Stimulated activated CD8-positive, alpha-beta memory T cell treated with anti-CD3 and anti-CD28 coated beads, Interleukin-15, amount 100 ng/mL, for 24 hours (primary cell): Measurements from ENCODE around the gene GABBR2.

Experiments
- DNase-seq: peaks from one replicate; pipeline ENCODE4 v3.0.0-alpha.2; 2020; ENCODE audit warnings: low read depth

Gene GABBR2

GRCh38 chr9:98569491-98569890 is 139.2 kb downstream of the GABBR2 start:
- DNase-seq, result no peak

- no peak for DNase-seq
These were observed 139.7 kb downstream of the GABBR2 start for GRCh38 chr9:98568909-98569469.

- no peak for DNase-seq
These were observed 140.4 kb downstream of the GABBR2 start for GRCh38 chr9:98568234-98568908.

- DNase-seq, result no peak
These were observed 141.0 kb downstream of the GABBR2 start for GRCh38 chr9:98567540-98568233.

- DNase-seq, result no peak
These were observed 143.3 kb downstream of the GABBR2 start for GRCh38 chr9:98565152-98566135.

GRCh38 chr9:98564714-98565113 is 144.0 kb downstream of the GABBR2 start:
- no peak for DNase-seq

GRCh38 chr9:98563988-98564387 is 144.7 kb downstream of the GABBR2 start:
- DNase-seq, result no peak

- no peak for DNase-seq
These were observed 145.4 kb downstream of the GABBR2 start for GRCh38 chr9:98563212-98563907.

- no peak for DNase-seq
These were observed 149.2 kb downstream of the GABBR2 start for GRCh38 chr9:98559561-98559960.

- DNase-seq, result no peak
These were observed 150.2 kb downstream of the GABBR2 start for GRCh38 chr9:98558575-98558974.

GRCh38 chr9:98556511-98556910 is 152.2 kb downstream of the GABBR2 start:
- DNase-seq, result no peak

GRCh38 chr9:98555651-98556465 is 152.9 kb downstream of the GABBR2 start:
- DNase-seq, result no peak

GRCh38 chr9:98554752-98555151 is 154.0 kb downstream of the GABBR2 start:
- DNase-seq, result no peak

GRCh38 chr9:98552331-98552730 is 156.4 kb downstream of the GABBR2 start:
- no peak for DNase-seq

GRCh38 chr9:98551511-98552286 is 157.0 kb downstream of the GABBR2 start:
- DNase-seq, result no peak

GRCh38 chr9:98550206-98550820 is 158.4 kb downstream of the GABBR2 start:
- no peak for DNase-seq

- DNase-seq, result no peak
These were observed 159.3 kb downstream of the GABBR2 start for GRCh38 chr9:98549401-98549800.

GRCh38 chr9:98547606-98548005 is 161.1 kb downstream of the GABBR2 start:
- no peak for DNase-seq

GRCh38 chr9:98545021-98545420 is 163.7 kb downstream of the GABBR2 start:
- DNase-seq, result no peak
